KMS-11 (cell line): ENCODE data around the gene PHLDB2.

ENCODE experiments used
- H2AFZ ChIP-seq: fragments of 200-600 bp; sonication (generic); 2 replicates; pipeline ENCODE4 v1.6.1; 2016; ENCODE audit warnings: antibody characterized with exemption, mixed run types, low read depth
- H3K27ac ChIP-seq: fragments of 200-600 bp; sonication (generic); 2 replicates; pipeline ENCODE4 v1.6.1; 2016; ENCODE audit warnings: mild to moderate bottlenecking, mixed run types
- H3K27me3 ChIP-seq: fragments of 200-600 bp; sonication (generic); 2 replicates; pipeline ENCODE4 v1.6.1; 2017; ENCODE audit warnings: mild to moderate bottlenecking, low read depth, mixed run types, moderate library complexity; ENCODE audit not compliant: insufficient read depth
- H3K36me3 ChIP-seq: fragments of 200-600 bp; sonication (generic); 2 replicates; pipeline ENCODE4 v1.6.1; 2017; ENCODE audit warnings: mild to moderate bottlenecking, mixed run types; ENCODE audit not compliant: insufficient read depth
- H3K4me1 ChIP-seq: fragments of 200-600 bp; sonication (generic); 2 replicates; pipeline ENCODE4 v1.6.1; 2016; ENCODE audit warnings: mild to moderate bottlenecking, low read depth, mixed run types; ENCODE audit not compliant: poor library complexity, severe bottlenecking
- H3K4me2 ChIP-seq: fragments of 200-600 bp; sonication (generic); 2 replicates; pipeline ENCODE4 v1.7.0; 2016; ENCODE audit warnings: mild to moderate bottlenecking, mixed run types
- H3K4me3 ChIP-seq: fragments of 200-600 bp; sonication (generic); IDR thresholded peaks from 2 replicates; pipeline ENCODE4 v1.6.1; 2017; ENCODE audit warnings: low read depth, low read length, mixed read lengths; ENCODE audit not compliant: insufficient read depth
- H3K79me2 ChIP-seq: fragments of 200-600 bp; sonication (generic); 2 replicates; pipeline ENCODE4 v1.6.1; 2016; ENCODE audit warnings: low read depth, mixed run types; ENCODE audit not compliant: insufficient read depth
- H3K9ac ChIP-seq: fragments of 200-600 bp; sonication (generic); 2 replicates; pipeline ENCODE4 v1.6.1; 2016; ENCODE audit warnings: mild to moderate bottlenecking, mixed run types
- H4K20me1 ChIP-seq: fragments of 200-600 bp; sonication (generic); 2 replicates; pipeline ENCODE4 v1.6.1; 2016; ENCODE audit warnings: mild to moderate bottlenecking, mixed run types; ENCODE audit not compliant: insufficient read depth
- CTCF ChIP-seq: fragments of 200-600 bp; sonication (generic); conservative IDR thresholded peaks from 2 replicates; pipeline ENCODE4 v1.6.1; 2017; ENCODE audit warnings: low read depth, mild to moderate bottlenecking, antibody characterized with exemption, low read length, moderate library complexity, mixed read lengths

The PHLDB2 gene

GRCh38 chr3:111939873-111940272 is 80.8 kb downstream of the PHLDB2 start:
- Histone ChIP-seq H3K4me3 (no peak overlapping the region), H3K27ac (no peak overlapping the region), H3K4me2 (no peak overlapping the region), H3K36me3 (no peaks in the 10 kb centered on the region), H3K9ac (no peak overlapping the region), H4K20me1 (no peaks in the 10 kb centered on the region), H3K79me2 (no peaks in the 10 kb centered on the region), H3K27me3 (no peaks in the 10 kb centered on the region), H2AFZ (no peak overlapping the region), H3K4me1 (no peaks in the 10 kb centered on the region)
- no peak for TF ChIP-seq CTCF

GRCh38 chr3:111943533-111943932 is 84.5 kb downstream of the PHLDB2 start:
- Histone ChIP-seq H3K36me3 (no peaks in the 10 kb centered on the region), H4K20me1 (no peaks in the 10 kb centered on the region), H3K27me3 (no peaks in the 10 kb centered on the region), H3K4me2 (no peak overlapping the region), H3K27ac (no peak overlapping the region), H3K79me2 (no peaks in the 10 kb centered on the region), H3K4me1 (no peaks in the 10 kb centered on the region), H2AFZ (no peak overlapping the region), H3K9ac (no peak overlapping the region), H3K4me3 (no peak overlapping the region)
- TF ChIP-seq CTCF = no peak

- no peak overlapping the region for H3K9ac ChIP-seq
- no peak overlapping the region for H3K4me2 ChIP-seq
- no peaks in the 10 kb centered on the region for H3K4me1 ChIP-seq
- H3K27ac ChIP-seq = no peak overlapping the region
- no peak overlapping the region for H2AFZ ChIP-seq
- H4K20me1 ChIP-seq = no peaks in the 10 kb centered on the region
- no peak for TF ChIP-seq CTCF
- no peaks in the 10 kb centered on the region for H3K27me3 ChIP-seq
- H3K79me2 ChIP-seq = no peaks in the 10 kb centered on the region
- no peak overlapping the region for H3K4me3 ChIP-seq
- no peaks in the 10 kb centered on the region for H3K36me3 ChIP-seq
These were observed 85.3 kb downstream of the PHLDB2 start for GRCh38 chr3:111944372-111944771.

- Histone ChIP-seq H3K27ac (no peak overlapping the region), H3K9ac (no peak overlapping the region), H2AFZ (no peak overlapping the region), H3K27me3 (no peaks in the 10 kb centered on the region), H3K4me1 (no peaks in the 10 kb centered on the region), H3K79me2 (no peaks in the 10 kb centered on the region), H4K20me1 (no peaks in the 10 kb centered on the region), H3K4me3 (no peak overlapping the region), H3K36me3 (no peaks in the 10 kb centered on the region), H3K4me2 (no peak overlapping the region)
- TF ChIP-seq CTCF = no peak
These were observed 88.2 kb downstream of the PHLDB2 start for GRCh38 chr3:111947231-111947630.

GRCh38 chr3:111948786-111949185 is 89.7 kb downstream of the PHLDB2 start:
- H3K4me1 ChIP-seq = no peaks in the 10 kb centered on the region
- H3K27ac ChIP-seq = no peak overlapping the region
- TF ChIP-seq CTCF = no peak
- no peak overlapping the region for H3K4me2 ChIP-seq
- H3K79me2 ChIP-seq = no peaks in the 10 kb centered on the region
- H4K20me1 ChIP-seq = no peaks in the 10 kb centered on the region
- no peaks in the 10 kb centered on the region for H3K27me3 ChIP-seq
- no peaks in the 10 kb centered on the region for H3K36me3 ChIP-seq
- no peak overlapping the region for H3K4me3 ChIP-seq
- H3K9ac ChIP-seq = no peak overlapping the region
- no peak overlapping the region for H2AFZ ChIP-seq
